HUDEP-2 (cell line): ENCODE data around the gene TCF21.
"Not testable (repeated sequence)": the region's sequence is repeated elsewhere in the genome, so short reads cannot be mapped to it uniquely, and the experiment has no call there.

Experiments
- DNase-seq, 76 experiments: peaks; one replicate each; lab custom pipeline; 2025; ENCODE audit not compliant: unreplicated experiment in 76 of 76; lab: John Stamatoyannopoulos, UW

TCF21 gene

DNA sequence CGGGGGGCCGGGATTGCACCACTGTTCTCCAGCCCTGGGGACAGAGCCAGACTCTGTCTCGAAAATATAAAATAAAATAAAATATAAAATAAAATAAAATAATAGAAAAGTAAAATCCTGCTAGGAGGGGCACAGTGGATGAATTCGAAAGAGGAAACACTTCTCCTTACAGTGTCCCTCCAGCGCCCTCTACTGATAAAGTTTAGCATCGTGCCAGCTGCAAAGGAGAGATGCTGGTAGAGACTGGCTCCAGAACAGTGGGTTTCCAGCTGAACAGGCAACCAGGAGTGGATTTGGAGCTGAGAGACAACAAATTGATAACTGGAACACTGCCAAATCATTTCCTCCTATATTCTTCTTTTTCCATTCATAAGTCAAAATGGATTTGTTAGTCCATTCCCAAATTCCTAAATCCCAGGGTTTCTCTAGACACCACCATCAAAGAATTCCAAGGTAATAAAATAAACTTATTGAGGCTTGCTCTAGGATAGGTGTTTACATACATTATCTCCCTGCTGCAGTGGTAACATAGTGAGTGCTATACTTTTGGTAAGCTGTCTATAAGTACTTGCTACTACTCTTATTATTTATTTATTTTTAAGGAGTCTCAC is 32.4 kb downstream of the TCF21 start:
- peak in 70 of 76 experiments; percentile 7 to 89 (median 66) for DNase-seq

- DNase-seq: peak in 60 of 76 experiments; percentile 10 to 81 (median 52)
Observed at GRCh38 chr6:133923938-133924593, 35.2 kb downstream of the TCF21 start.

GRCh38 chr6:133931221-133931620 is 42.3 kb downstream of the TCF21 start:
- DNase-seq: not testable (repeated sequence)

DNA sequence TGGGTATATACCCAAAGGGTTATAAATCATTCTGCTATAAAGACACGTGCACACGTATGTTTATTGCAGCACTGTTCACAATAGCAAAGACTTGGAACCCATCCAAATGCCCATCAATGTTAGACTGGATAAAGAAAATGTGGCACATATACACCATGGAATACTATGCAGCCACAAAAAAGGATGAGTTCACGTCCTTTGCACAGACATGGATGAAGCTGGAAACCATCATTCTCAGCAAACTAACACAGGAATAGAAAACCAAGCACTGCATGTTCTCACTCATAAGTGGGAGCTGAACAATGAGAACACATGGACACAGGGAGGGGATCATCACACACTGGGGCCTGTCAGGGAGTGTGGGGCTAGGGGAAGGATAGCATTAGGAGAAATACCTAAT is 47.4 kb downstream of the TCF21 start:
- not testable (repeated sequence) for DNase-seq

GRCh38 chr6:133937909-133938308 is 49.0 kb downstream of the TCF21 start:
- no peak for DNase-seq

DNA sequence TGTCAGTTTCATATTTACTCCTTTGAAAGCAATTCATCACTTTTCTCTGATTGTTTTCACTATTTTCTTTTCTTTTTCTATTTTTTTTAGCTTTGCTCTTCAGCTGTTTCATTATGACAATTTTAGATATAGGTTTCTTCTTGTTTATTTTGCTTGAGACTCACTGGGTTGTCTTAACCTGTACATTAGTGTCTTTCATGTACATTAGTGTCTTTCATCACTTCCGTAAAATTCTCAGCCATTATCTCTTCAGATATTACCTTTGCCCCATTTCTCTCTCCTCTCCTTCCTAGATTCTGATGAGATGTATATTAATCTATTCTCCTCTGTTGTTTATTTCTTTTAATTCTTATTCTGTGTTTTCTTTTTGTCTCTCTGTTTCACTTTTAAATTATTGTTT is 49.6 kb downstream of the TCF21 start:
- DNase-seq: no peak

- DNase-seq: no peak
Observed at GRCh38 chr6:133939778-133940667, 51.1 kb downstream of the TCF21 start.
